ENCODE data around the gene PLCL2. TPM values are rescaled to one million over a fixed set of nuclear protein-coding genes. Genes with fewer than 3 reads are reported as not detected.

PLCL2 gene
- total and polyA plus RNA-seq, 2 donors (not counting 1 experiment from before 2014, with no cell fraction given), result 4.0 to 11.9 TPM

DNA sequence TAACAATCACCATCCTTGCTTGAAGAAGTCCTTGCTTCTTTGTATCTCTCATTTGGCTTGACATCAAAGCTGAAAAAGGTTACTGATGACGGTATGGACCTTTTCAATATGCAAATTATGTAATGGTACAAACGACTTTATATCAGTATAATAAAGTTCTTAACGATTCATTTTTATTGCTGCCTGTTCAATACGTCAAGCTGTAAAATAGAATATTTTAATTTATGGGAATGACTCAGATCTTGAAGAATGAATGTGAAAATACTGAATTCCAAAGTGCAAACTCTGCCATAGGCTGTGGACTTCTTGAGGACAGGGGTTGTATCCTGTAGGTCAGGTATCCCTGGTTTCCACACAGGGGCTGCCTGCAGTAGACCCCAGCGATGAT, 156.2 kb downstream of the PLCL2 start:
- Histone ChIP-seq H3K36me3 (ENCODE audit: control insufficient read depth, insufficient read depth, low read length) (no peaks in the 10 kb centered on the region), H3K27ac (ENCODE audit: insufficient read depth, low read length) (no peak overlapping the region), H3K79me2 (ENCODE audit: control insufficient read depth, insufficient read depth, low read length) (no peaks in the 10 kb centered on the region), H3K9ac (ENCODE audit: insufficient read depth, low read length) (no peak overlapping the region), H3K9me3 (ENCODE audit: control insufficient read depth, insufficient read depth, low read depth, low read length) (no peaks in the 10 kb centered on the region), H3K27me3 (ENCODE audit: control insufficient read depth, insufficient read depth, low read length) (no peaks in the 10 kb centered on the region), H2AFZ (ENCODE audit: low read length) (no peak overlapping the region), H3K4me2 (ENCODE audit: extremely low read depth, insufficient read depth, low read length) (no peak overlapping the region), H3K4me3 (replicated peaks in 1 of 4; ENCODE audit: control extremely low read depth in 1 of 4, insufficient read depth in 1 of 4, low read depth in 3 of 4, low read length in 4 of 4) (no peak overlapping the region), H4K20me1 (ENCODE audit: control insufficient read depth, extremely low read depth, insufficient read depth, low read length) (no peaks in the 10 kb centered on the region), H3K4me1 (ENCODE audit: control insufficient read depth, extremely low read depth, insufficient read depth, low read length) (no peaks in the 10 kb centered on the region)
- peak in 1 of 2 donors; percentile 42 for DNase-seq (ENCODE audit: low read depth in 2 of 2)
- TF ChIP-seq EZH2 (IDR thresholded peaks at IDR 0.05; ENCODE audit: low read length, missing control alignments) (no peak), CTCF (conservative IDR thresholded peaks at IDR 0.05 in 1 of 2, IDR thresholded peaks at IDR 0.05 in 1 of 2; ENCODE audit: low read depth in 1 of 2, low read length in 2 of 2) (no peak)

DNA sequence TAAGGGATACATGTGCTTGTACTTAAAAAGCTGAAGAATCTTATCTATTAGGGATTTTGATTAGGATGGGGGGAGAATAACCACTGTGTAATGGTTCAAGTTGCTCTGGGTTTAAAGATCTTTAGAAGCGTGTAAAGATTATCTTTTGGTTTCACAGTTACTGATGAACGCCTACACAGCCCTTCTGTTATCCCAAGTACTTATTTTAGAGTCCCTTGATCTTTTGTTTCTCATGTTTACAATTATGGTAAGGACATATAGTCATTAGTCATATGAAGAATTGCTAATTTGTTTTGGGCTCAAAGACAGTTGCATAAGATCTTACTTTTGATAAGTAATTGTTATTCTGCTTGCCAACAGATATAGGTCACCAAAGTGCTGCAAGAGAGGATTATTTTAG, 160.1 kb downstream of the PLCL2 start:
- no peaks in the 10 kb centered on the region for H3K36me3 ChIP-seq (ENCODE audit: control insufficient read depth, insufficient read depth, low read length)
- H3K27ac ChIP-seq (ENCODE audit: insufficient read depth, low read length), result no peak overlapping the region
- H2AFZ ChIP-seq (ENCODE audit: low read length), result no peak overlapping the region
- H4K20me1 ChIP-seq (ENCODE audit: control insufficient read depth, extremely low read depth, insufficient read depth, low read length), result no peaks in the 10 kb centered on the region
- TF ChIP-seq CTCF (conservative IDR thresholded peaks at IDR 0.05 in 1 of 2, IDR thresholded peaks at IDR 0.05 in 1 of 2; ENCODE audit: low read depth in 1 of 2, low read length in 2 of 2) (no peak), EZH2 (IDR thresholded peaks at IDR 0.05; ENCODE audit: low read length, missing control alignments) (no peak)
- H3K9me3 ChIP-seq (ENCODE audit: control insufficient read depth, insufficient read depth, low read depth, low read length), result no peaks in the 10 kb centered on the region
- H3K4me3 ChIP-seq (replicated peaks in 1 of 4; ENCODE audit: control extremely low read depth in 1 of 4, insufficient read depth in 1 of 4, low read depth in 3 of 4, low read length in 4 of 4), result no peak overlapping the region
- no peak for DNase-seq (ENCODE audit: low read depth in 2 of 2)
- H3K79me2 ChIP-seq (ENCODE audit: control insufficient read depth, insufficient read depth, low read length), result no peaks in the 10 kb centered on the region
- H3K9ac ChIP-seq (ENCODE audit: insufficient read depth, low read length), result no peak overlapping the region
- H3K4me1 ChIP-seq (ENCODE audit: control insufficient read depth, extremely low read depth, insufficient read depth, low read length), result no peaks in the 10 kb centered on the region
- H3K27me3 ChIP-seq (ENCODE audit: control insufficient read depth, insufficient read depth, low read length), result no peaks in the 10 kb centered on the region
- H3K4me2 ChIP-seq (ENCODE audit: extremely low read depth, insufficient read depth, low read length), result no peak overlapping the region

GRCh38 chr3:17045705-17046104, 160.9 kb downstream of the PLCL2 start:
- Histone ChIP-seq H3K36me3 (ENCODE audit: control insufficient read depth, insufficient read depth, low read length) (no peaks in the 10 kb centered on the region), H3K9ac (ENCODE audit: insufficient read depth, low read length) (no peak overlapping the region), H3K79me2 (ENCODE audit: control insufficient read depth, insufficient read depth, low read length) (no peaks in the 10 kb centered on the region), H3K4me1 (ENCODE audit: control insufficient read depth, extremely low read depth, insufficient read depth, low read length) (no peaks in the 10 kb centered on the region), H2AFZ (ENCODE audit: low read length) (no peak overlapping the region), H3K27ac (ENCODE audit: insufficient read depth, low read length) (no peak overlapping the region), H3K4me3 (replicated peaks in 1 of 4; ENCODE audit: control extremely low read depth in 1 of 4, insufficient read depth in 1 of 4, low read depth in 3 of 4, low read length in 4 of 4) (no peak overlapping the region), H4K20me1 (ENCODE audit: control insufficient read depth, extremely low read depth, insufficient read depth, low read length) (no peaks in the 10 kb centered on the region), H3K27me3 (ENCODE audit: control insufficient read depth, insufficient read depth, low read length) (no peaks in the 10 kb centered on the region), H3K9me3 (ENCODE audit: control insufficient read depth, insufficient read depth, low read depth, low read length) (no peaks in the 10 kb centered on the region), H3K4me2 (ENCODE audit: extremely low read depth, insufficient read depth, low read length) (no peak overlapping the region)
- TF ChIP-seq EZH2 (IDR thresholded peaks at IDR 0.05; ENCODE audit: low read length, missing control alignments) (no peak), CTCF (conservative IDR thresholded peaks at IDR 0.05 in 1 of 2, IDR thresholded peaks at IDR 0.05 in 1 of 2; ENCODE audit: low read depth in 1 of 2, low read length in 2 of 2) (no peak)
- DNase-seq (ENCODE audit: low read depth in 2 of 2), result no peak
